HG02623 (cell line): ENCODE results near the gene TMEM132D.

ENCODE experiments used
- ATAC-seq: cut with Tn5 transposase; IDR thresholded peaks from one replicate; pipeline ENCODE4 v1.9.1; 2021; ENCODE audit warnings: moderate library complexity; ENCODE audit not compliant: unreplicated experiment

TMEM132D gene

DNA sequence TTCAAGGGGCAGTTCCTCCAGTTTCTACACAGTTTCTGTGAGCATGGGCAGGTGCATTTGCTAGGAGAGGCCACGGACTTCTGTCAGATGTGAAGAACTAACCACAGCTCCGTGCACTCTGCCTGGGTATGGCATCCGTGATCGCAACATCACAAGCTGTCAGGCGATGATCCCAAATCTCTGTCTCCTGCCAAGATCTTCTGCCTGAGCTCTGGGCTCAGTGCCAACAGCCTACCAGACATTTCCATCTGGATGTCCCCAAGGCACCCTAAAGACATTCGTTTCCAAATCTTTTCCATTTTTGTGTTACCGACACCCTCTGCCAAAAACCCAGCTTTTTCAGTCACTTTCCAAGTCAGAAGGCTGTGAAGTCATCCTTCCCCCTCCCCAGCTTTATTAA is 758.4 kb downstream of the TMEM132D start:
- no peak for ATAC-seq

DNA sequence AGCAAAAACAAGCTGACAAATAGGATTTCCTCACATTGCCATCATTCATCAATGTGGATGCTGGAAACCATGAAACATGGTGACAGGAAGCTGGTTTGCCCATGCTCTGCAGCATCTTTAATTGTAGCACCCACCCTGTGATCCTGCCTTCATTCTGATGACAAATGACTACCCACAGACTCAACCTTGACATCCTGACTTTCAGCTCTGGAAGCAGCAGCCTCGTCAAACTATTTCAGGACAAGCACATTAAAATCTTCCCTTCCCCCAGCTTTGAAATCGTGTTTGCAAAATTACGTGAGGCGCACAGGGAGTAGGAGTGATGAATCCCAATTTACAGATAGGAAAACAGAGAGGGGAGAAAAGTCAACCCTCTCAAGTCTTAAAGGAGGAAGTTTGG is 765.0 kb downstream of the TMEM132D start:
- ATAC-seq: no peak

DNA sequence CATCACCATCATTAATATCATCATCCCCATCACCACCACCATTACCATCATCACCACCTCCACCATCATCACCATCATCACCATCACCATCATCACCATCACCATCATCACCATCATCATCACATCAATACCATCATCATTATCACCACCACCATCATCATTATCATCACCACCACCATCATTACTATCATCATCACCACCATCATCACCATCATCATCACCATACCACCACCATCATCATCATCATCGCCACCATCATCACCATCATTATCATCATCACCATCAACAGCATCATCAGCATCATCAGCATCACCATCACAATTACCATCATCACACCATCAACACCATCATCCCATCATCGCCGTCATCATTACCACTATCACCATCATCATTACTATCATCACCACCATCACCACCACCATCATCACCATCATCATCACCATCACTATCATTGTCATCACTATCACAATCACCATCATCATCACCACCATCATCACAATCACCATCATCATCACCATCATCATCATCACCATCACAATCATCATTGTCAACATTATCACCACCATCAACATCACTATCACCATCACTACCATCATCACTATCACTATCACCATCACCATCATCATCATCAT is 767.0 kb downstream of the TMEM132D start:
- no peak for ATAC-seq

GRCh38 chr12:129127771-129128170 is 776.1 kb downstream of the TMEM132D start:
- ATAC-seq: no peak

GRCh38 chr12:129127211-129127610 is 776.6 kb downstream of the TMEM132D start:
- ATAC-seq: no peak

- no peak for ATAC-seq
Measured at GRCh38 chr12:129119537-129119936, 784.3 kb downstream of the TMEM132D start.

DNA sequence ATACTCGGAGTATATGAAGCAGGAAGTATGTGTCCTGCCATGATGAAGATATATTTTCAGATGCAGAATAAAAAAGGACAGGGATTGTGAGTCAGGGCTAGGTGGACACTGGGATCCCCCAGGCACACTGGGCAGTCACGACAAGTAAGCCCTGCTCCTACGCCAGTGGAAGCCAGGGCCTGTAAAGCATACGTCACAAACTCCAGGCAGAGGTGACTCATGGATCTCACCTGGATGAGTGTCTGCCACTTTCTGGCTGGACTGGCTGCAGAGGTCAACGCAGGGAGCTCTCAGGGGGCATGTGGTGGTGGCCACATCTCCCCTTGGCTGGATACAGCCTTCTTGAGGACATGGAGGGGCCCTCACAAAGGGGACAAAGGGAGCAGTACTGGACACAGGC is 788.3 kb downstream of the TMEM132D start:
- no peak for ATAC-seq

DNA sequence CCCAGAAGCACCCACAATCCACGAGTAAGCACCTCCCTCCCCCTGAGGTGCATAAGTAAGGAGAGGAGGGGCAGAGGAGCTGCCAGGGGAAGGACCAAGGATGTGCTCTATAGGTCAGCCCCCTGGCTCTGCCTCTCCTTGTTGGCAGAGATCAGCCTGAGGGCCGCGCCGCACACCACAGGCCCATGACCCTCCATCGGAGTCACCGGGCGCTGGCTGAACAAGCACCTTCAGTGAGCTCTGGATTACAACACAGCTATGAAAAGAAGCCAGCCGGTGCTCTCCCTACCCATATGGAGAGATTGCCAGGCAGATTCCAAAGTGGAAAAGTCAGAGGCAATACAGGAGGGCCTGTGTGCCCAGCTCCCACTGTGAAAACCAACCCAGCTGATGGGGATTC is 793.2 kb downstream of the TMEM132D start:
- ATAC-seq: no peak

DNA sequence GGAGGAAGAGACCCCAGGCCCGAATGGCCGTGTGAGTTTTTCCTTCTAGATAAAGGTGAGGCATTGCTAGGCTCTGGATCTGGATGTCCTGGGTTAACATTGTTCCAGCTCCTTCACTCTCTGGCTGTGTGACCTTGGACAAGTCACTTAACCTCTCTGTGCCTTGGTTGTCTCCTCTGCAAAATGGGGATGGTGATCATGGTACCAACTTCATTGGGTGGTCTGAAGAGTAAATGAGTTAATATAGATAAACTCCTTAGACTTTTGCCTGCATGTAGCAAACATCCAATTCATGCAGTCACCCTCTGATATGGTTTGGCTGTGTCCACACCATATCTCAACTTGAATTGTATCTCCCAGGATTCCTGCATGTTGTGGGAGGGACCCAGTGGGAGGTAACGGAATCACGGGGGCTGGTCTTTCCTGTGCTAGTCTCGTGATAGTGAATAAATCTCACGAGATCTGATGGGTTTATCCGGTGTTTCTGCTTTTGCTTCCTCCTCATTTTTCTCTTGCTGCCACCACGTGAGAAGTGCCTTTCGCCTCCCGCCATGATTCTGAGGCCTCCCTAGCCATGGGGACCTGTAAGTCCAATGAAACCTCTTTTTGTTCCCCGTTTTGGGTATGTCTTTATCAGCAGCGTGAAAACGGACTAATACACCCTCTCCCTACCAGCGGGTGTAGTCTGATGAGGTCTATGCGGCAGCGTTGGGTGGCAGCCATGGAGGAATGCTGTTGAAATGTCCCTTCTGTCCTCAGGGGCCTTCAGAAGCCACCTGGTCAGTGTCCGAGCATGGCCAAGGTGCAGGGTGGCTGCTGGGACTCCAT is 794.4 kb downstream of the TMEM132D start:
- ATAC-seq: no peak

- ATAC-seq: no peak
Measured at GRCh38 chr12:129106772-129107171, 797.1 kb downstream of the TMEM132D start.

GRCh38 chr12:129103231-129103630 is 800.6 kb downstream of the TMEM132D start:
- ATAC-seq: no peak

GRCh38 chr12:129102233-129102632 is 801.6 kb downstream of the TMEM132D start:
- ATAC-seq: no peak

GRCh38 chr12:129101816-129102215 is 802.0 kb downstream of the TMEM132D start:
- ATAC-seq: no peak

- ATAC-seq: no peak
Measured at GRCh38 chr12:129101404-129101803, 802.4 kb downstream of the TMEM132D start.

GRCh38 chr12:129097451-129097850 is 806.4 kb downstream of the TMEM132D start:
- ATAC-seq: no peak

GRCh38 chr12:129096968-129097367 is 806.9 kb downstream of the TMEM132D start:
- no peak for ATAC-seq

DNA sequence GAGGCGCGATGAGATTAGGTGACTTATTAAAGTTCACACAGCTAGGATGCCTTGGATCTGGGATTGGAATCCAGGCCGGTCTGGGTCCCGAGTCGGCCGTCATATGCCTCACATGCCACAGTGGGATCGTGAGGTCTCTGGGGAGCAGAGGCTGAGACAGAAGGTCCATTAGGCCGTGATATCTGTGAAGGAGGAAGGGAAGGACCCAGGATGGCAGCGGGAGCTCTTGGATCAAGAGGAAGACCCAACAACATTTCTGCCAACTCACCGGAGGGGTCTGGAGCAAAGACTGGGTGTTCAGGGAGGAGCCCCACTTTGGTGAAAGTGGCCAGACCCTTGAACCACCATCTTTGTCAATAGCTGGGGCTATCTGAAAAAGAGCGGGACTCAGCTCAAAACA is 807.6 kb downstream of the TMEM132D start:
- ATAC-seq: no peak

GRCh38 chr12:129089576-129089975 is 814.2 kb downstream of the TMEM132D start:
- ATAC-seq: no peak

GRCh38 chr12:129084875-129085826 is 818.7 kb downstream of the TMEM132D start:
- ATAC-seq: no peak

DNA sequence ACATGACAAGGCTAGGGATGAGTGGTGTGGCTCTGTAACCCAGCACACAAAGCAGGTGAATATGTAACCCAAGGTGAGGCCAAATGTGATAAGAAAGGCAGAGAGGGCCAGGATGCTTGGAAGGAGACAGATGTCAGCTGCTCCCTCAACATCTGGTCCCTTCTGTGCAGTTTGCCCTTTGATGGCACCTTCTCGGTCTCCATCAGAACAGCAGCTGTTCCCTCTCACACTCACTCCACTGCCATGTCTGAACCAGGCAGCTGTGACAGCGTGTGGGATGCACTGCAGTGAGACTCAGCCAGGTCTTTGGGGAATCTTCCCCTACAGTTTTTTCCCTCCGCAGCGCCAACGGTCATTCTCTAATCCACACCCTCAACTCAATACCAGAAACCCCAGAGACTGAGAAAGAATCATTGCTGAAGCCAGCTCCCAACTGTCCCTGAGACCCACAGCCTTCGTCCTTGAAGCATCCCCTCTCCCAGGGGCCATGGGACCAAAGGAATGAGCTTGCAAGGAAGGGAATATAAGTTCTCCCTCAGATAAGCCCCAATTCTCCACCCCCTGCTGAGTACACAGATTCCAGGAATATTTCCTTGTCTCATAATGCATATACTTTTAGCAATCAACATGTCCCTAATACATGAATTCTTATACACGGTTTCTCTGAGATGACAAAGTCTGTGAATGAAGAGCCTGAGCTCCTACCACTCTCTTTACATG is 820.5 kb downstream of the TMEM132D start:
- ATAC-seq: no peak

GRCh38 chr12:129082441-129082840 is 821.4 kb downstream of the TMEM132D start:
- no peak for ATAC-seq
